H9 (cell line): ENCODE data around the gene ONECUT1. TPM values are rescaled to one million over a fixed set of nuclear protein-coding genes. Genes with fewer than 3 reads are reported as not detected.

Experiments used
- DNase-seq: peaks from one replicate; pipeline ENCODE4 v3.0.0-alpha.2; 2017
- H2AFZ ChIP-seq: one replicate; pipeline ENCODE4 v1.6.1; 2013; ENCODE audit warnings: mild to moderate bottlenecking, low read length, control low read depth, moderate library complexity
- H2AK5ac ChIP-seq: 2 replicates; pipeline ENCODE4 v1.6.1; 2013; ENCODE audit warnings: low read length, control low read depth, mixed read lengths; ENCODE audit not compliant: insufficient read length
- H2BK120ac ChIP-seq: one replicate; pipeline ENCODE4 v1.6.1; 2013; ENCODE audit warnings: low read depth, mild to moderate bottlenecking, low read length, control low read depth, inconsistent platforms; ENCODE audit not compliant: poor library complexity, severe bottlenecking
- H2BK12ac ChIP-seq: 2 replicates; pipeline ENCODE4 v1.6.1; 2013; ENCODE audit warnings: low read length, control low read depth, mixed read lengths, low read depth; ENCODE audit not compliant: insufficient read length
- H2BK15ac ChIP-seq: 2 replicates; pipeline ENCODE4 v1.6.1; 2013; ENCODE audit warnings: low read depth, low read length, control low read depth
- H2BK20ac ChIP-seq: one replicate; pipeline ENCODE4 v1.6.1; 2013; ENCODE audit warnings: low read depth, mild to moderate bottlenecking, low read length, control low read depth, inconsistent platforms; ENCODE audit not compliant: poor library complexity, severe bottlenecking
- H2BK5ac ChIP-seq: 2 replicates; pipeline ENCODE4 v1.6.1; 2013; ENCODE audit warnings: low read length, control low read depth, mixed read lengths; ENCODE audit not compliant: insufficient read length
- H3K14ac ChIP-seq: 2 replicates; pipeline ENCODE4 v1.6.1; 2013; ENCODE audit warnings: low read length, control low read depth; ENCODE audit not compliant: insufficient read depth
- H3K18ac ChIP-seq: 2 replicates; pipeline ENCODE4 v1.6.1; 2013; ENCODE audit warnings: low read depth, mild to moderate bottlenecking, mixed read lengths, low read length, control low read depth; ENCODE audit not compliant: insufficient read length
- H3K23ac ChIP-seq: 2 replicates; pipeline ENCODE4 v1.6.1; 2013; ENCODE audit warnings: low read length, control low read depth, mixed read lengths, low read depth; ENCODE audit not compliant: insufficient read length
- H3K23me2 ChIP-seq: 2 replicates; pipeline ENCODE4 v1.6.1; 2013; ENCODE audit warnings: low read depth, mild to moderate bottlenecking, mixed read lengths, low read length, control low read depth; ENCODE audit not compliant: insufficient read length, poor library complexity, severe bottlenecking
- H3K27ac ChIP-seq: 2 replicates; pipeline ENCODE4 v1.5.1; 2013; ENCODE audit warnings: low read length, control low read depth, mixed read lengths, low read depth; ENCODE audit not compliant: insufficient read length
- H3K27me3 ChIP-seq: 2 replicates; pipeline ENCODE4 v1.6.1; 2013; ENCODE audit warnings: low read length, control low read depth, inconsistent platforms; ENCODE audit not compliant: insufficient read depth
- H3K4ac ChIP-seq: 2 replicates; pipeline ENCODE4 v1.6.1; 2013; ENCODE audit warnings: low read depth, mild to moderate bottlenecking, control low read depth, inconsistent platforms, low read length, moderate library complexity
- H3K4me1 ChIP-seq: 2 replicates; pipeline ENCODE4 v1.6.1; 2013; ENCODE audit warnings: low read length, control low read depth, inconsistent platforms; ENCODE audit not compliant: insufficient read depth
- H3K4me2 ChIP-seq: 2 replicates; pipeline ENCODE4 v1.6.1; 2013; ENCODE audit warnings: low read length, control low read depth, mixed read lengths; ENCODE audit not compliant: insufficient read length, insufficient read depth
- H3K56ac ChIP-seq: 2 replicates; pipeline ENCODE4 v1.6.1; 2013; ENCODE audit warnings: low read depth, mild to moderate bottlenecking, mixed read lengths, low read length, control low read depth; ENCODE audit not compliant: insufficient read length
- H3K79me1 ChIP-seq: 2 replicates; pipeline ENCODE4 v1.6.1; 2013; ENCODE audit warnings: low read depth, mild to moderate bottlenecking, moderate library complexity, low read length, control low read depth, inconsistent platforms; ENCODE audit not compliant: insufficient read depth, poor library complexity, severe bottlenecking
- H3K79me2 ChIP-seq: 2 replicates; pipeline ENCODE4 v1.6.1; 2013; ENCODE audit warnings: low read length, control low read depth, inconsistent platforms; ENCODE audit not compliant: insufficient read depth
- H3K9ac ChIP-seq: 2 replicates; pipeline ENCODE4 v1.6.1; 2013; ENCODE audit warnings: low read length, control low read depth, mixed read lengths; ENCODE audit not compliant: insufficient read length; ENCODE audit errors: extremely low read depth
- H3K9me3 ChIP-seq: one replicate; pipeline ENCODE4 v1.6.1; 2013; ENCODE audit warnings: low read depth, low read length, inconsistent platforms; ENCODE audit not compliant: control insufficient read depth
- H3T11ph ChIP-seq: one replicate; pipeline ENCODE4 v1.6.1; 2013; ENCODE audit warnings: mild to moderate bottlenecking, low read length, control low read depth, inconsistent platforms
- H4K20me1 ChIP-seq: one replicate; pipeline ENCODE4 v1.6.1; 2013; ENCODE audit not compliant: control insufficient read depth, insufficient read length, insufficient read depth
- H4K5ac ChIP-seq: 2 replicates; pipeline ENCODE4 v1.6.1; 2013; ENCODE audit warnings: low read depth, mild to moderate bottlenecking, mixed read lengths, low read length, control low read depth; ENCODE audit not compliant: insufficient read length
- H4K8ac ChIP-seq: replicated peaks from 2 replicates; pipeline ENCODE4 v1.6.1; 2013; ENCODE audit warnings: low read length, control low read depth, mixed read lengths, low read depth; ENCODE audit not compliant: insufficient read length
- H4K91ac ChIP-seq: 2 replicates; pipeline ENCODE4 v1.6.1; 2013; ENCODE audit warnings: low read depth, mild to moderate bottlenecking, moderate library complexity, mixed read lengths, low read length, control low read depth; ENCODE audit not compliant: insufficient read length
- H3K27ac Mint-ChIP-seq, 3 experiments: 2 replicates in 2 of 3; 3 replicates in 1 of 3; pipeline ENCODE4 v1.8.0; 2020 to 2021; ENCODE audit warnings: mixed read lengths in 3 of 3, mild to moderate bottlenecking in 1 of 3, moderate library complexity in 1 of 3
- H3K27me3 Mint-ChIP-seq: 2 replicates; pipeline ENCODE4 v1.8.0; 2021; ENCODE audit warnings: low read depth, mild to moderate bottlenecking, moderate library complexity, mixed read lengths
- H3K36me3 Mint-ChIP-seq, 3 experiments: 2 replicates in 2 of 3; 3 replicates in 1 of 3; pipeline ENCODE4 v1.8.0; 2020 to 2021; ENCODE audit warnings: low read depth in 3 of 3, mixed read lengths in 3 of 3; ENCODE audit not compliant: insufficient read depth in 1 of 3
- H3K4me1 Mint-ChIP-seq, 2 experiments: 2 replicates each; pipeline ENCODE4 v1.8.0; 2020; ENCODE audit warnings: mixed read lengths in 2 of 2
- H3K4me3 Mint-ChIP-seq, 2 experiments: 2 replicates in 1 of 2; 3 replicates in 1 of 2; pipeline ENCODE4 v1.8.0; 2020 to 2021; ENCODE audit warnings: mild to moderate bottlenecking in 2 of 2, mixed read lengths in 2 of 2, moderate library complexity in 1 of 2
- H3K9me3 Mint-ChIP-seq, 2 experiments: 2 replicates in 1 of 2; 3 replicates in 1 of 2; pipeline ENCODE4 v1.8.0; 2020; ENCODE audit warnings: mild to moderate bottlenecking in 2 of 2, mixed read lengths in 2 of 2, moderate library complexity in 1 of 2
- WGBS: extraction: QIAGEN DNeasy Blood & Tissue Kit; methylation state at CpG from one replicate; pipeline ENCODE4 v1.1.7; 2013; ENCODE audit warnings: missing lambda C conversion rate, low lambda C conversion rate, mixed read lengths; ENCODE audit not compliant: insufficient read length; ENCODE audit errors: extremely low coverage; 5-methylcytosine and 5-hydroxymethylcytosine counted together
- total RNA-seq: library from RNA; stranded (reverse); gene quantifications from 2 replicates; pipeline ENCODE4 v1.2.1, GENCODE V29; 2021
- TF ChIP-seq, protein P1 (sequence below): fragments of 200-600 bp; sonication (generic); conservative IDR thresholded peaks from 3 replicates; pipeline ENCODE4 v1.8.0; 2021; ENCODE audit warnings: antibody characterized with exemption, mild to moderate bottlenecking

Gene ONECUT1
- total RNA-seq, 1 experiment from 2014 or later: 14.1 TPM

DNA sequence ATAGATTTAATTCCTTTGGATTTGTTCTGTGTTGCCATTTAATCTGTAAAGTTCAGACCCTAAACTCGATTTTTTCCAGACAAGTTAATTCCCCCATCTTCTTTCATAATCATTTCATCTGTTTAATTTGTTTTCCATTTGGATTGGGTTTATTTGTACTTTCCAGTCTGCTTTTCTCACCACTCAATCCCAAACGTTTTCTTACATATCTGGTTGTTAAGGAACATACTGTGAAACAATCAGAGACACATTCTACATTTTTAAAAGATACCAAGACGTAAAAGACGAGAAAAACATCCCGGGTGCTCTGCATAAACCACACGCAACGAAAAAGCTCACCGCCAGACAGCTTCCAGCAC, 13.0 kb upstream of the ONECUT1 start:
- Histone ChIP-seq H2AFZ (no peak overlapping the region), H2BK12ac (no peak overlapping the region), H3K4me1 (peaks cover 4% of the 10 kb centered on the region), H4K5ac (no peak overlapping the region), H3K18ac (no peak overlapping the region), H2BK5ac (no peak overlapping the region), H3K9ac (peak overlapping the region; percentile 3), H3K56ac (no peak overlapping the region), H3K4me2 (peak overlapping the region; percentile 77), H2BK120ac (no peak overlapping the region), H3K9me3 (no peaks in the 10 kb centered on the region), H4K8ac (no peak overlapping the region), H3K23ac (no peak overlapping the region), H4K91ac (no peak overlapping the region), H3T11ph (no peak overlapping the region), H3K27ac (no peak overlapping the region), H3K27me3 (peaks cover 26% of the 10 kb centered on the region; the same call in 1 of the 2 replicates), H2AK5ac (no peak overlapping the region), H2BK20ac (no peak overlapping the region), H4K20me1 (no peaks in the 10 kb centered on the region), H3K4ac (no peak overlapping the region), H3K79me2 (peaks cover 2% of the 10 kb centered on the region; the same call in 1 of the 2 replicates), H3K23me2 (peaks cover 30% of the 10 kb centered on the region), H3K14ac (no peak overlapping the region), H2BK15ac (no peak overlapping the region), H3K79me1 (no peaks in the 10 kb centered on the region)
- peak overlapping the region in 1 of 3 experiments; percentile 7; a peak in 1 of 7 replicates for H3K27ac Mint-ChIP-seq
- H3K4me1 Mint-ChIP-seq: peaks cover 51 to 55% of the 10 kb centered on the region in 2 experiments
- no peak for DNase-seq
- peaks cover 13% of the 10 kb centered on the region for H3K27me3 Mint-ChIP-seq
- WGBS: no CpG with 5 or more reads among the region's 8 CpGs
- peak overlapping the region; percentile 77 to 87 for H3K4me3 Mint-ChIP-seq
- H3K36me3 Mint-ChIP-seq: peaks cover 4 to 37% (median 20%) of the 10 kb centered on the region in 3 experiments; a peak in 5 of 7 replicates
- TF ChIP-seq, protein P1, sequence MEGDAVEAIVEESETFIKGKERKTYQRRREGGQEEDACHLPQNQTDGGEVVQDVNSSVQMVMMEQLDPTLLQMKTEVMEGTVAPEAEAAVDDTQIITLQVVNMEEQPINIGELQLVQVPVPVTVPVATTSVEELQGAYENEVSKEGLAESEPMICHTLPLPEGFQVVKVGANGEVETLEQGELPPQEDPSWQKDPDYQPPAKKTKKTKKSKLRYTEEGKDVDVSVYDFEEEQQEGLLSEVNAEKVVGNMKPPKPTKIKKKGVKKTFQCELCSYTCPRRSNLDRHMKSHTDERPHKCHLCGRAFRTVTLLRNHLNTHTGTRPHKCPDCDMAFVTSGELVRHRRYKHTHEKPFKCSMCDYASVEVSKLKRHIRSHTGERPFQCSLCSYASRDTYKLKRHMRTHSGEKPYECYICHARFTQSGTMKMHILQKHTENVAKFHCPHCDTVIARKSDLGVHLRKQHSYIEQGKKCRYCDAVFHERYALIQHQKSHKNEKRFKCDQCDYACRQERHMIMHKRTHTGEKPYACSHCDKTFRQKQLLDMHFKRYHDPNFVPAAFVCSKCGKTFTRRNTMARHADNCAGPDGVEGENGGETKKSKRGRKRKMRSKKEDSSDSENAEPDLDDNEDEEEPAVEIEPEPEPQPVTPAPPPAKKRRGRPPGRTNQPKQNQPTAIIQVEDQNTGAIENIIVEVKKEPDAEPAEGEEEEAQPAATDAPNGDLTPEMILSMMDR: no peak
- peaks cover 0 to 3% of the 10 kb centered on the region in 2 experiments; a peak in 1 of 5 replicates for H3K9me3 Mint-ChIP-seq
